Activated gamma-delta T cell (primary cell): ENCODE data around the gene OR7A5.
"Not testable (repeated sequence)": the region's sequence is repeated elsewhere in the genome, so short reads cannot be mapped to it uniquely, and the experiment has no call there.

Experiments used
- DNase-seq: peaks from one replicate; lab custom pipeline; 2025; lab: John Stamatoyannopoulos, UW
- total RNA-seq, 2 donors: gene quantifications; one replicate each; lab custom pipeline; 2026; lab: John Stamatoyannopoulos, UW

The OR7A5 gene
- total RNA-seq, result 0 reads per million in 2 donors

- DNase-seq, result no peak
Measured at GRCh38 chr19:14835011-14835410, at the start of gene OR7A5, which contains the start of gene OR7C1. OR7A5 (minus strand) TSS chr19:14835185; CDS start chr19:14828241, 6,944 bp downstream. OR7C1 (minus strand) TSS chr19:14835185; CDS start chr19:14800136, 35,049 bp downstream.

- DNase-seq, result no peak
Measured at GRCh38 chr19:14871619-14872230, 36.7 kb upstream of the OR7A5 start.

- no peak for DNase-seq
Measured at GRCh38 chr19:14868497-14868896, 33.5 kb upstream of the OR7A5 start.

GRCh38 chr19:14848822-14849221 is 13.8 kb upstream of the OR7A5 start, which contains the start of gene OR7A10:
OR7A10 (minus strand) TSS chr19:14848922; CDS start chr19:14841877, 7,045 bp downstream.
- no peak for DNase-seq

- DNase-seq, result no peak
Measured at GRCh38 chr19:14843578-14843977, 8.6 kb upstream of the OR7A5 start.

GRCh38 chr19:14843169-14843568 is 8.2 kb upstream of the OR7A5 start:
- no peak for DNase-seq

- DNase-seq, result no peak
Measured at GRCh38 chr19:14840206-14840605, 5.2 kb upstream of the OR7A5 start.

- DNase-seq, result no peak
Measured at GRCh38 chr19:14837391-14837790, 2.4 kb upstream of the OR7A5 start.

GRCh38 chr19:14830702-14831101 is 4.3 kb downstream of the OR7A5 start:
- no peak for DNase-seq

GRCh38 chr19:14826006-14826405 is 9.0 kb downstream of the OR7A5 start:
- no peak for DNase-seq

GRCh38 chr19:14821937-14822336 is 13.0 kb downstream of the OR7A5 start:
- DNase-seq, result no peak

GRCh38 chr19:14818588-14818987 is 16.4 kb downstream of the OR7A5 start:
- DNase-seq, result no peak

GRCh38 chr19:14817052-14817451 is 17.9 kb downstream of the OR7A5 start:
- no peak for DNase-seq

- DNase-seq, result no peak
Measured at GRCh38 chr19:14814982-14815652, 19.9 kb downstream of the OR7A5 start.

- DNase-seq, result no peak
Measured at GRCh38 chr19:14809272-14810057, 25.5 kb downstream of the OR7A5 start.

- DNase-seq, result no peak
Measured at GRCh38 chr19:14804765-14805164, 30.2 kb downstream of the OR7A5 start.

GRCh38 chr19:14798760-14799159 is 36.2 kb downstream of the OR7A5 start:
- no peak for DNase-seq

- DNase-seq, result no peak
Measured at GRCh38 chr19:14796021-14796420, 39.0 kb downstream of the OR7A5 start.

- no peak for DNase-seq
Measured at GRCh38 chr19:14795078-14795721, 39.8 kb downstream of the OR7A5 start.

GRCh38 chr19:14792250-14792649 is 42.7 kb downstream of the OR7A5 start:
- DNase-seq, result not testable (repeated sequence)

GRCh38 chr19:14786421-14786851 is 48.5 kb downstream of the OR7A5 start:
- no peak for DNase-seq
